ENCODE data around the gene ARHGAP23.
"Not testable (repeated sequence)": the region's sequence is repeated elsewhere in the genome, so short reads cannot be mapped to it uniquely, and the experiment has no call there.

The ARHGAP23 gene

DNA sequence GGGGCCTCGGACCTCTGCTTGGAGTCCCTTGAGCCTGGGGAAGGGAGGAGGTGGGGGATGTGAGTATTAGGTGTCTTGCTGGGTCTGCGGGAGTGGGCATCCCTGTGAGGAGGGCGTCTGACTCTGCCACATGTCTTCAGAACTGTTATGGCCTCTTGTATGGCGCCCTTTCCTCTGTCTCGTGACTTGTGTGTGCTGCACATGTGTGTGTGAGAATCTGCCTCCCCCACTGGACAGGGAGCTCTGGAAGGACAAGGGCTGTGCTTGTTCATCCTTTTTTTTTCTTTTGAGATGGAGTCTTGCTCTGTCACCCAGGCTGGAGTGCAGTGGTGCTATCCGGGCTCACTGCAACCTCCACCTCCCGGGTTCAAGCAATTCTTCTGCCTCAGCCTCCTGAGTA is 33.4 kb downstream of the ARHGAP23 start:
- no peak for DNase-seq

- DNase-seq, result no peak
Observed at GRCh38 chr17:38463451-38463858, 35.2 kb downstream of the ARHGAP23 start.

DNA sequence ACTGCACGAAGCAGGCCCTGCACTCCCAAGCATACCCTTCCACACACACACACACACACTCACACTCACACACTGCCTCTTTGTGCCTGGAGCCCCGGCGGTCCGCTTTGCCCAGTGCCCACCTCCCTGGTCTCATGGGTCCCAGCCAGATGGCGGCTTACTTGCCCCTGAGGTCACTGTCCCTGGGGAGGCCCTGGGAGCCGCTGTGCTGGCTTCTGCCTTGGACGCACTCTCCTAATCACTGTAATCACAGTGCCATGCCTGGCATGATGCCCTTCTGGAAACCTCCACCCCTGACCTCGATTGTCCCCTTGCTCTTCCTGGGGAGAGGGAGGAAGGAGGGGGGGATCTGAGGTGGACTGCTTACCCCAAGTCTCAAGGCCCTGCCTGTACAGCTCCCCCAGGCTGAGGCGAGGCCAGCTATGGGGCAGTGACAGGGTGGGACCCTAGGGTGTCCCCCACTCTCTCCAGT is 36.0 kb downstream of the ARHGAP23 start:
- no peak for DNase-seq

DNA sequence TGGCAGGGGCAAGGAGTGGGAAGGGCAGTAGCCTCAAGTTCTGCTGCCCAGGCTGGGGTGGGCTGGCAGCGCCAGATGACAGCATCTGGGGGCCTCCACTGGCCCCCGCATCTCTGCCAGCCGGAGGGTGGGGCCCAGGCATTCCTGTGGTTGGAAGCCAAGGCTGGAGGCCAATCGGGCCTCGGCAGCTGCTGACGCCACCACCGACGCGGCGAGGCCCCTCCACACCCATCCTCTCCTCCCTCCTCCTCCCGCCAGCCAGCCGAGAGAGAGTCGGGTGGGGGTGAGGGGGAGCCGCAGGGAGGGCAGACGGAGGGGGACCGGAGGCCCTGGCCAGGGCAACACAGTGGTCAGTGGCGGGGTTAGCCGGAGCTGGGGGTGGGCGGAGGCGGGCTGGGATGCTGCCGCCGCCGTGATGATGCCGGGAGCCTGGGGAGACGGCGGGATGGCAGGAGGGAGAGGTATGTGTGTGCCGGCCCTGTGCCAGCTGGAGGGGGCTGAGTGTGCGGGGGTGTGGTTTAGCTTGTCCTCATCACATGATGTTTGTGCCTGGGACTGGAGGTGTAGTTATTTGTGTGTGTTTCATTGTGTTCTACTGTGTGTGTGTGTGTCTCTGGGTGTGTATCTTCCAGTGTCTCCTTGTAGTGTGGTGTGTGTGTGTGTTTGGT is 36.6 kb downstream of the ARHGAP23 start:
- DNase-seq, result no peak

DNA sequence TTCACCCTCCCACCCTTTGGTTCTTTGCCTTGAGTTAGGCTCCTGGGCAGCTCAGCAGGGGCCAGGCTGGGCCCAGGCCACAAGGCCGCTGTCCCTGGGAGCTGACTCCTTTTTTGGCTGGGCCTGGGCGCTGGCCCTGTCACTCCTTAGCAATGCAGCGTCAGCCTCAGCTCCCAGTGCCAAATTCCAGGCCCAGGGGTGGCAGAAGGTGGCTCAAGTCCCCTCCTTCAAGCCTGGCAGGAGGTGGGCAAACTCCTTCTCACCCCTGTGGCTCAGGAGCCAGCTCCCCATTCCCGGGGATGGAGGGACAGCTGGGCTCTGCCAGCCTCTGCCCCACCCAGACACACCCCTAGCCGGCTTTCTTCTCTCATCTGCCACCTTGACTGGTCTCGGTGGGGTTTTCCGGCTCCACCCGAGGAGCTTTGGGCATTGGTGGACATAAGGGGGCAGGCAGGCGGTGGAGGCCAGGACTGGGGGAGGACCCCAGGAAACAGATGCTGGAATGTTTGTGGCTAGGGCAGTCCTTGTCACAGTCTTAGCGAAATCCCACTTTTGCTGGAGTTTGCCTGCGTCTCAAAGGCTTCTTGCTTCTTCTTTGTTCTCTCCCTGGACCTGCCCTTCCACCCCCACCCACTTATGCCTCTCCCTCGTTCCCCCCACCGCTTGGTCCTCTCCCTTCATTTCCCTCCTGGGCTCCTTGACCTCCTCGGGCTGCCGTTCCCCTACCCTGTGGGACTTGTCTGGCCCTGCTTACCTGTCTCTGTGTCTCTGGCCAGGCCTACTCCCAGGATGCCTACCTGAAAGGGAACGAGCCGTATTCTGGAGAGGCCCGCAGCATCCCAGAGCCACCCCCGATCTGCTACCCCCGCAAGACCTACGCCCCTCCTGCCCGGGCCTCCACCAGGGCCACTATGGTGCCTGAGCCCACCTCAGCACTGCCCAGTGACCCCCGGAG is 37.4 kb downstream of the ARHGAP23 start:
- DNase-seq, result no peak

GRCh38 chr17:38466346-38467315 is 38.4 kb downstream of the ARHGAP23 start:
- no peak for DNase-seq

DNA sequence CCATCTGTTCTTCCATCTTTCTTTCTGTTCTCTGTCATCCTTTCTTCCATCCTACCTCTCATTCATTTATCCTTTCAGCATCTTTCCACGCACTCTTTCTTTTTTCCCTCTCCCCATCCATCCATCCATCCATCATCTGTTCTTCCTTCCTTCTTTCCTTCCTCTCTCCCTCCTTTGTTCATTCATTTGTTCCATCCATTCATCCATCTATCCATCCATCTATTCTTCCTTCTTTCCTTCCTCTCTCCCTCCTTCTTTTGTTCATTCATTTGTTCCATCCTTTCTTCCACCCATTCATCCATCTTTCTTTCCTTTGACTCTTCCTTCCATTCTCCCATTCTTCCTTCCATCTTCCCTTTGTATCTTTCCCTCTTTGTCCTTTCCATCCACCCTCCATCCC is 39.2 kb downstream of the ARHGAP23 start:
- no peak for DNase-seq

- no peak for DNase-seq
Observed at GRCh38 chr17:38469875-38470274, 41.6 kb downstream of the ARHGAP23 start.

- not testable (repeated sequence) for DNase-seq
Observed at GRCh38 chr17:38471253-38471652, 43.0 kb downstream of the ARHGAP23 start.

DNA sequence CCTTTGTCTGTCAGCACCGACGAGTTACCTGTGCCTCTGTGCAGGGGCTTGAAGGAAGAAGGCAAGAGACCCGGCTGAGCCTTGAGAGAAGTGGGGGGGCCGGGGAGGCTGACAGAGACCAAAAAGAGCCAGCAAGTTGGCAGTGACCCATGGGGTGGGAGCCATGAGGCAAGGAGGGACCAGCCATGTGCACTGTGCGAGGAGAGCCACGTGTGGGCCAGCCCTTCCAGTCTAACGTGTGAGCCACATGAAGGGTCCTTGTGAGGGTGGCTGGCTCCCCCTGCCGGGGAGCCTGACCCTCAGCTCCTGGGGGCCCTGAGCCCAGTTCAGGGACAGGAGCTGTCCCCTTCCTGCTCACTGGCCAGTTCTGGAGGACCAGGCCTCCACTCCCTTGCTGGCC is 46.4 kb downstream of the ARHGAP23 start:
- not testable (repeated sequence) for DNase-seq

GRCh38 chr17:38476549-38476948 is 48.3 kb downstream of the ARHGAP23 start:
- no peak for DNase-seq

- DNase-seq, result not testable (repeated sequence)
Observed at GRCh38 chr17:38477417-38477816, 49.2 kb downstream of the ARHGAP23 start.

DNA sequence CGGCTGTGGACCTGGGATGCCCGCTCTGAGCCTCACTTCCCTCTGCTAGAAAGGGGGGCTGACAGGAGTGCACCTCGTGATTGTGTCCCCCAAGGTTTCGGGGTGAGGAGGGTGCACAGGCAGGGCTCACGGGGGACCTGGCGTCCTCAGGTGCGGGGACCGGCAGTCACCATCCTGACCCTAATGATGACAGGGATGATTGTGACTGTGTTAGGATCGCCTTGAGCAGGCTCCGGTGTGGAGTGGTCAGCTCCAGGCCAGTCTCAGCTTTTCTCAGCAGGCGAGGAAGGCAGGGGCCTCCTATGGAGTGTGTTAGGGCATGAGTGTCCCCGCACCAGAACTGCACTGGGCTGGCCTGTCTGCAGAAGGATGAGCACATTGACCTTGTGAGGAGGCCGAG is 49.7 kb downstream of the ARHGAP23 start:
- DNase-seq, result not testable (repeated sequence)

- not testable (repeated sequence) for DNase-seq
Observed at GRCh38 chr17:38478667-38479066, 50.4 kb downstream of the ARHGAP23 start.

- not testable (repeated sequence) for DNase-seq
Observed at GRCh38 chr17:38482039-38482699, 53.9 kb downstream of the ARHGAP23 start.

DNA sequence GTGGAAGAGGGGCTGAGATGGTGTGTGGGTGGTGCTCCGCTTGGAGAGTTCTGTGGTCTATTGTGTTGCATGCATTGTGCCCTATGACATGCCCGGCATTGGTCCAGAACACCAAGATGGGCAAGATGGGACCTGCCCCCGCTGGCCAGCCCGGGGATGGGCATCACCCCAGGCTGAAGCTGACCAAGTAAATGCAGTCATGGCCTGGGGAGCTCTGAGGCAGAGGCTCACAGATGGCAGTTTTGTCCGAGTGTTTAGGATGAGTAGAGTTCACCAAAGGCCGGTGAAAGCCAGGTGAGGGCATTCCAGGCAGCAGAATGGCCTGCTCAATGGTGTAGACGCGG is 54.4 kb downstream of the ARHGAP23 start:
- DNase-seq, result not testable (repeated sequence)

- DNase-seq, result peak; percentile 51 to 57
Observed at GRCh38 chr17:38484242-38485145, 56.2 kb downstream of the ARHGAP23 start.

DNA sequence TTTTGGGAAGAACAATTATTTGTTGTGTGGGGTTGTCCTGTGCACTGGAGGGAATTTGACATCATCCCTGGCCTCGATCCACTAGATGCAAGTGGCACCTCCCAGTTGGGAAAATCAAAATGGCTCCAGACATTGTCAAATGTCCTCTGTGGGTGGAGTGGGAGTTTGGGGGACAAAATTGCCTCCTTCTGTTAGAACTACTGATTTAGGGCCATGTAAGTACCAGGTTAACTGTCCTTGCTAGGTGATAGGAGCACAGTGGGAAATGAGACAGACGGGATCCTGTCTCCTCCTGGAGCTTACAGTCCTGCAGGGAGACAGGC is 56.8 kb downstream of the ARHGAP23 start:
- DNase-seq, result no peak

DNA sequence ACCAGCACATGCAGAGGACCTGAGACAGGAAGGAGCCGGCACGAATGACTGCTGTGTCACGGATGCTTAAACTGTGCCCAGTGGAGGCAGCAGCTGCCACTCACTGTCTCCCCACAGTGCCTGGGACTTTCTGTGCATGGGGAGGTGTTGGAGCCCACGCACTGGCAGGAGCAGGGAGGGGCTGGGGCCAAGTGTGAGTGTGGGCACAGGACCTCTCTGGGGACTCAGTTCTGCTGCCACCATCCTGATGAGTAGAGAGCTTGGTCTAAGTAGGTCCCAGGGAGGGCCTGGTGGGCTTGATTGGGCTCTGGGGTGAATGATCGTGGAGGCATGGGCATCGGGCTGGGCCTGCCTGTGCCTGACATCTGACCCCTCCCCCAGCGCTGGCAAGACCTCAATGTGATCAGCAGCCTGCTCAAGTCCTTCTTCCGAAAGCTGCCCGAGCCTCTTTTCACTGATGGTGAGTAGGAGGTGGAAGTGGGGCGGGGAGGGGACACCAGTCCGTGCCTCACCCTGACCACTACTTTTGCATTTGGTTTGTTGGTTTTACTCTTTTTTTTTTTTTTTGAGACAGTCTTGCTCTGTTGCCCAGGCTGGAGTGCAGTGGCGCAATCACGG is 57.5 kb downstream of the ARHGAP23 start:
- DNase-seq, result peak; percentile 20 to 27

- not testable (repeated sequence) for DNase-seq
Observed at GRCh38 chr17:38489774-38490173, 61.5 kb downstream of the ARHGAP23 start.
